ENCODE data around the gene PACSIN1. TPM values are rescaled to one million over a fixed set of nuclear protein-coding genes. Genes with fewer than 3 reads are reported as not detected.

PACSIN1 gene
- total RNA-seq, 1 donor from 2014 or later: under 0.01 TPM

GRCh38 chr6:34574647-34575293 lies 108.9 kb downstream of the PACSIN1 start:
- Histone ChIP-seq H3K4me3 (ENCODE audit: low read length in 3 of 3) (no peak overlapping the region), H3K4me1 (ENCODE audit: control insufficient read depth in 3 of 3, insufficient read depth in 3 of 3, low read length in 3 of 3) (no peaks in the 10 kb centered on the region), H3K27ac (ENCODE audit: low read depth, low read length) (no peak overlapping the region), H3K27me3 (ENCODE audit: control insufficient read depth in 3 of 3, insufficient read depth in 3 of 3, low read length in 3 of 3) (peaks cover 15 to 32% (median 17%) of the 10 kb centered on the region in 3 donors), H3K36me3 (ENCODE audit: control insufficient read depth in 3 of 3, insufficient read depth in 3 of 3, low read length in 3 of 3) (no peaks in the 10 kb centered on the region), H3K9me3 (ENCODE audit: control insufficient read depth in 3 of 3, low read length in 3 of 3) (no peaks in the 10 kb centered on the region), H3K9ac (ENCODE audit: low read depth in 1 of 3, low read length in 3 of 3) (no peak overlapping the region)

- H3K36me3 ChIP-seq (ENCODE audit: control insufficient read depth in 3 of 3, insufficient read depth in 3 of 3, low read length in 3 of 3): no peaks in the 10 kb centered on the region
- no peaks in the 10 kb centered on the region for H3K9me3 ChIP-seq (ENCODE audit: control insufficient read depth in 3 of 3, low read length in 3 of 3)
- H3K27me3 ChIP-seq (ENCODE audit: control insufficient read depth in 3 of 3, insufficient read depth in 3 of 3, low read length in 3 of 3): peaks cover 10 to 27% (median 12%) of the 10 kb centered on the region in 3 donors
- no peak overlapping the region for H3K9ac ChIP-seq (ENCODE audit: low read depth in 1 of 3, low read length in 3 of 3)
- H3K4me1 ChIP-seq (ENCODE audit: control insufficient read depth in 3 of 3, insufficient read depth in 3 of 3, low read length in 3 of 3): no peaks in the 10 kb centered on the region
- H3K27ac ChIP-seq (ENCODE audit: low read depth, low read length): no peak overlapping the region
- H3K4me3 ChIP-seq (ENCODE audit: low read length in 3 of 3): no peak overlapping the region
Observed at GRCh38 chr6:34575326-34575725, 109.5 kb downstream of the PACSIN1 start.

GRCh38 chr6:34576286-34576955 lies 110.5 kb downstream of the PACSIN1 start:
- no peak overlapping the region for H3K4me3 ChIP-seq (ENCODE audit: low read length in 3 of 3)
- no peaks in the 10 kb centered on the region for H3K36me3 ChIP-seq (ENCODE audit: control insufficient read depth in 3 of 3, insufficient read depth in 3 of 3, low read length in 3 of 3)
- H3K27ac ChIP-seq (ENCODE audit: low read depth, low read length): no peak overlapping the region
- no peaks in the 10 kb centered on the region for H3K4me1 ChIP-seq (ENCODE audit: control insufficient read depth in 3 of 3, insufficient read depth in 3 of 3, low read length in 3 of 3)
- no peaks in the 10 kb centered on the region for H3K9me3 ChIP-seq (ENCODE audit: control insufficient read depth in 3 of 3, low read length in 3 of 3)
- H3K9ac ChIP-seq (ENCODE audit: low read depth in 1 of 3, low read length in 3 of 3): no peak overlapping the region
- H3K27me3 ChIP-seq (ENCODE audit: control insufficient read depth in 3 of 3, insufficient read depth in 3 of 3, low read length in 3 of 3): peaks cover 6 to 18% (median 8%) of the 10 kb centered on the region in 3 donors

- Histone ChIP-seq H3K36me3 (ENCODE audit: control insufficient read depth in 3 of 3, insufficient read depth in 3 of 3, low read length in 3 of 3) (peaks cover 0 to 2% (median 0%) of the 10 kb centered on the region in 3 donors), H3K27ac (ENCODE audit: low read depth, low read length) (no peak overlapping the region), H3K9me3 (ENCODE audit: control insufficient read depth in 3 of 3, low read length in 3 of 3) (no peaks in the 10 kb centered on the region), H3K4me3 (ENCODE audit: low read length in 3 of 3) (no peak overlapping the region), H3K9ac (ENCODE audit: low read depth in 1 of 3, low read length in 3 of 3) (no peak overlapping the region), H3K4me1 (ENCODE audit: control insufficient read depth in 3 of 3, insufficient read depth in 3 of 3, low read length in 3 of 3) (no peaks in the 10 kb centered on the region), H3K27me3 (ENCODE audit: control insufficient read depth in 3 of 3, insufficient read depth in 3 of 3, low read length in 3 of 3) (peaks cover 0 to 4% (median 0%) of the 10 kb centered on the region in 3 donors)
Observed at GRCh38 chr6:34578445-34579262, 112.8 kb downstream of the PACSIN1 start.

DNA sequence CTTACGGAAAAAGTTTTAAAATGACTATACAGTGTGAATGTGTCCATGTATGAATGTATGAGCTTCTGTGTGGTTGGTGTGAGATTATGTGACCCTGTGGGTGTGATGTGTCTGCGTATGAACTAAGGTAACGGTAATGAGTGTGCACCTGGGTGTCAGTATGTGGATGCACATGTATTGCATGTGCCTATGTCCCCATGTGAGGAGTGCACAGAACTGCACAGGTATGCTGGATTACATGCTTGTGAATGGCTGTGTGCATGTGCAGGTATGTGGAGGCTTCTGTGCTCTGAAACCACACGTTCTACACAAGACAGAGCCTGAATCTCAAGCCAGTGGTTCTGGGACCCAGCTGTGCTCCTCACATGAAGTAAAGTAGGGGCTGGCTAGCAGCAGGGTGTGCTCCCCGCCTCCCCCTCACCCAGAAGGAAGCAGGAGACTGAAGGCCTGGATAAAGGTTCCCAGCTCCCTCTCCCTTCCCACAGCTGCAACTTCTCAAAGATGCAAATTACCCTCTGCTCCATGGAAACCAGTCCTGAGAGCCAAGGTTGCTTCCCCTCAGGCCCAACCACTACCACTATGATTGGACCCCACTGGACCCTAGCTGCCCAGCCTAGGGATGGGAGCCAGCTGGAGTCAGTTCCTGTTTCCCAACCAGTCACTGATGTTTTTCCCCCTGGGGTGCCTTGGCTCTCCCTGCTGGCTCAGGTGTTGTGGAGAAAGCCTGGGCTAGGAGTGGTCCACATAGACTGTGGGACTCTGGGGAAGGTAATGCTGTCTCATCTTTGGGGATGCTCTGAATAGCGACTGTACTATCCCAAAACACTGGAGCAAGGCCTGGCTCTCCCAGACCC lies 115.1 kb downstream of the PACSIN1 start:
- Histone ChIP-seq H3K4me3 (ENCODE audit: low read length in 3 of 3) (no peak overlapping the region), H3K27ac (ENCODE audit: low read depth, low read length) (no peak overlapping the region), H3K9me3 (ENCODE audit: control insufficient read depth in 3 of 3, low read length in 3 of 3) (no peaks in the 10 kb centered on the region), H3K4me1 (ENCODE audit: control insufficient read depth in 3 of 3, insufficient read depth in 3 of 3, low read length in 3 of 3) (peaks cover 0 to 9% (median 0%) of the 10 kb centered on the region in 3 donors), H3K36me3 (ENCODE audit: control insufficient read depth in 3 of 3, insufficient read depth in 3 of 3, low read length in 3 of 3) (peaks cover 0 to 4% (median 0%) of the 10 kb centered on the region in 3 donors), H3K27me3 (ENCODE audit: control insufficient read depth in 3 of 3, insufficient read depth in 3 of 3, low read length in 3 of 3) (no peaks in the 10 kb centered on the region), H3K9ac (ENCODE audit: low read depth in 1 of 3, low read length in 3 of 3) (no peak overlapping the region)

- Histone ChIP-seq H3K4me3 (ENCODE audit: low read length in 3 of 3) (no peak overlapping the region), H3K9ac (ENCODE audit: low read depth in 1 of 3, low read length in 3 of 3) (no peak overlapping the region), H3K27me3 (ENCODE audit: control insufficient read depth in 3 of 3, insufficient read depth in 3 of 3, low read length in 3 of 3) (no peaks in the 10 kb centered on the region), H3K4me1 (ENCODE audit: control insufficient read depth in 3 of 3, insufficient read depth in 3 of 3, low read length in 3 of 3) (peaks cover 0 to 13% (median 4%) of the 10 kb centered on the region in 3 donors), H3K9me3 (ENCODE audit: control insufficient read depth in 3 of 3, low read length in 3 of 3) (no peaks in the 10 kb centered on the region), H3K36me3 (ENCODE audit: control insufficient read depth in 3 of 3, insufficient read depth in 3 of 3, low read length in 3 of 3) (peaks cover 3 to 4% (median 4%) of the 10 kb centered on the region in 3 donors), H3K27ac (ENCODE audit: low read depth, low read length) (no peak overlapping the region)
Observed at GRCh38 chr6:34581561-34581920, 115.7 kb downstream of the PACSIN1 start.

- H3K27ac ChIP-seq (ENCODE audit: low read depth, low read length): no peak overlapping the region
- H3K4me1 ChIP-seq (ENCODE audit: control insufficient read depth in 3 of 3, insufficient read depth in 3 of 3, low read length in 3 of 3): peaks cover 0 to 19% (median 8%) of the 10 kb centered on the region in 3 donors
- no peaks in the 10 kb centered on the region for H3K27me3 ChIP-seq (ENCODE audit: control insufficient read depth in 3 of 3, insufficient read depth in 3 of 3, low read length in 3 of 3)
Observed at GRCh38 chr6:34583461-34583860, 117.6 kb downstream of the PACSIN1 start.

GRCh38 chr6:34583861-34584604 lies 118.2 kb downstream of the PACSIN1 start:
- Histone ChIP-seq H3K27ac (ENCODE audit: low read depth, low read length) (no peak overlapping the region), H3K9me3 (ENCODE audit: control insufficient read depth in 3 of 3, low read length in 3 of 3) (no peaks in the 10 kb centered on the region), H3K4me1 (ENCODE audit: control insufficient read depth in 3 of 3, insufficient read depth in 3 of 3, low read length in 3 of 3) (peaks cover 0 to 22% (median 10%) of the 10 kb centered on the region in 3 donors), H3K4me3 (ENCODE audit: low read length in 3 of 3) (no peak overlapping the region), H3K27me3 (ENCODE audit: control insufficient read depth in 3 of 3, insufficient read depth in 3 of 3, low read length in 3 of 3) (no peaks in the 10 kb centered on the region), H3K9ac (ENCODE audit: low read depth in 1 of 3, low read length in 3 of 3) (no peak overlapping the region), H3K36me3 (ENCODE audit: control insufficient read depth in 3 of 3, insufficient read depth in 3 of 3, low read length in 3 of 3) (peaks cover 8 to 14% (median 11%) of the 10 kb centered on the region in 3 donors)

More at GRCh38 chr6:34583461-34583860, 117.6 kb downstream of the PACSIN1 start:
- no peak overlapping the region for H3K4me3 ChIP-seq (ENCODE audit: low read length in 3 of 3)
- peaks cover 7 to 13% (median 8%) of the 10 kb centered on the region in 3 donors for H3K36me3 ChIP-seq (ENCODE audit: control insufficient read depth in 3 of 3, insufficient read depth in 3 of 3, low read length in 3 of 3)
- no peak overlapping the region for H3K9ac ChIP-seq (ENCODE audit: low read depth in 1 of 3, low read length in 3 of 3)
- no peaks in the 10 kb centered on the region for H3K9me3 ChIP-seq (ENCODE audit: control insufficient read depth in 3 of 3, low read length in 3 of 3)

DNA sequence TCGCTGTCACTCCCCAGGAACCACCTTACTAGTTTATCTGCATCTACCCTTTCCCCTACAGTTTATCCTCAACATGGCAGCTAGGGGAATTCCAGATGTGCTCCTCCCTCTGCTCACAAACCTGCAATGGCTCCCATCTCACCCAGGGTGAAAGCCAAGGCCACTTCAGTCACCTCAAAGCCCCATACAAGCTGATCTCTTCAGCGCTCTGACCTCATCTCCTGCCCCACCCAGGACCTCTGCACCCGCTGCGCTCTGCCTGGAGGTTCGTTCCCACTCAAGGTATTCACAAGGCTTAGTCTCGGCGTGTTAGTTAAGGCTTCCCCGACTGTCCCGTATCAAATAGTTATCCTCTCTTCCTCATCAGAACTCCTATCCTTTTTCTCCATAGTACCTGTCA lies 118.8 kb downstream of the PACSIN1 start:
- Histone ChIP-seq H3K27ac (ENCODE audit: low read depth, low read length) (no peak overlapping the region), H3K4me1 (ENCODE audit: control insufficient read depth in 3 of 3, insufficient read depth in 3 of 3, low read length in 3 of 3) (peaks cover 0 to 23% (median 10%) of the 10 kb centered on the region in 3 donors), H3K9me3 (ENCODE audit: control insufficient read depth in 3 of 3, low read length in 3 of 3) (no peaks in the 10 kb centered on the region), H3K36me3 (ENCODE audit: control insufficient read depth in 3 of 3, insufficient read depth in 3 of 3, low read length in 3 of 3) (peaks cover 12 to 20% (median 16%) of the 10 kb centered on the region in 3 donors), H3K9ac (ENCODE audit: low read depth in 1 of 3, low read length in 3 of 3) (no peak overlapping the region), H3K27me3 (ENCODE audit: control insufficient read depth in 3 of 3, insufficient read depth in 3 of 3, low read length in 3 of 3) (no peaks in the 10 kb centered on the region), H3K4me3 (ENCODE audit: low read length in 3 of 3) (no peak overlapping the region)
